NCI-H1417 treated with DMSO at 0.1 percent for 48 hours (cell line): ENCODE data around the gene PCDH15.

Experiments
- DNase-seq: peaks from one replicate; lab custom pipeline; 2025; lab: John Stamatoyannopoulos, UW

PCDH15 gene

DNA sequence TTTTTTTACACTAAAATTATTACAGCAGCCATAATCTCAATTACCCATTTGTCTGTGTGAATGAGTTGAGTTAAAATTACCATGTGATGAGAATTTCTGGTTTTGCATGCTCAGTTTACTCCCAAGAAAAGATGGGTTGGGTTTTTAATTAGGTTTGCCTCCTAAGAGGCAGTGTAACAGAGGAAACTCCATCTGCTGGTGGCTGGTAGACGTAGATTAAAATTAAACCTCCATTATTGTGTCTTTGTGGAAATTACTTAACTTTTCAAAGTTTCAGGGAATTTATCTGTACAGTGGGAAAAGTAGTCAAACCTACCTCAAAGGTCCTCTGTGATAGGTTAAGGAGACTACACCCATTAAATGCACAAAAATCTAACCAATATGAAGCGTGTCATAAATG, 954.2 kb downstream of the PCDH15 start:
- no peak for DNase-seq

DNA sequence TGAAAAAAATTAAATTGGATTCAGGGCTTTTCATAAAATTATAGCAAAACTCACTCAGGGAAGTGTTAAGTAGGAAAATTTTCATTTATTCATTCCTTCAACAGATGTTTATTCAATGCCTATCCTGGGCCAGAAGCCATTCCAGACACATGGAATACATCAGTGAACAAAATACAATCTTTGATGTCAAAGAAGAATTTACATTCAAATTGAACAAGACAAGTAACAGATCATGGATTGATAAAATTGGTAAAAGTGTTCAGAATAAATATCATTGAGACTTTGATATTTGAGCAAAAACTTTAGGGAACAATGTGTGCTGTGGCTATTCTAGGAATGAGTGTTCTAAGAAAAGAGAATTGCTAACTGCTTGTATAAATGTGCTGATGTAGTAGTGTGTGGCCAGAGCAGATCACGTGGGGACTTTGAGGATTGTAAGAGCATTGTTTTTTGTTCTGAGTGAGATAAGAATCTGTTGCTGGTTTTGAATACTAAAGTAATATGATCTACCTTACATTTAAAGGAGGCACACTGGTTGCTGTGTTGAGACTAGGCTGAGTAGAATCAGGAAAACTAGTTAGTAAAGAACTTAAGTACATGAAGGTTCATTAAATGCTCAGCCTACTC, 957.2 kb downstream of the PCDH15 start:
- DNase-seq = no peak

GRCh38 chr10:53841483-53842145, 959.4 kb downstream of the PCDH15 start:
- no peak for DNase-seq

DNA sequence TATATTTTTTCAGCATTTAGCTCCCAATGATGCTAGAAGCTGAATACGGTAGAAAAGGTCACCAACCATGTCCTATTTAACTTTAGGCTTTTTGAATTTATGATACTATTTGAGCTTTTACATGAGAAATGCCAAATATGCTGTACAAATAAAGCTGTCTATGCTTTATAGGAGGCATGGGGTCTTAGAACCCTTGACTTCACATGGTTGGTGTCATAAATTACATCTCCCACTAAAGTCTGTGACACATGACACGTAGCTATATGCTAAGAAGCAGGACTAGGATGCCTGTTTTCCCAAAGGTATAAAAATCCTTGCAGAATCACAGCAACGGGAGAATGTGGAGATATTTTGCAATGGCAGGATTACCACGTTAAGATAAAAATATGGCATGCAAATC, 960.4 kb downstream of the PCDH15 start:
- DNase-seq = no peak

- no peak for DNase-seq
These were observed 961.5 kb downstream of the PCDH15 start for GRCh38 chr10:53839440-53840039.

DNA sequence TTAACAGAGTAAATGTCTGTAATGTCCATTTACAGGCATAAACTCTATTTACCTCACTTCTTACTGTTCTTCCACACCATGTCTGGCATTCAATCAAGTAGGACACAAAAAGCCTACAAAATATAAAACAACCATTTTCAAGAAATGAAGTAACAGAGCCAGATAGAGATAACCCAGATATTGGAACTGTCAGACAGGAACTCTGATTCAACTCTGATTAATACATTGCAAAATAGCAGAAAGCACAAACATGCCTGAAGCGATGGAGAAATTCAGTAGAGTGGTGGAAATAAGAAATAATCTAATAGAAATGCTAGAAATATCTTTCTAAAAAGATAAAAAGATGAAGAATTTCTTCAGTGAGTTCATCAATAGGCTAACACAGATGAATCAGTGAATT, 964.4 kb downstream of the PCDH15 start:
- DNase-seq = no peak

DNA sequence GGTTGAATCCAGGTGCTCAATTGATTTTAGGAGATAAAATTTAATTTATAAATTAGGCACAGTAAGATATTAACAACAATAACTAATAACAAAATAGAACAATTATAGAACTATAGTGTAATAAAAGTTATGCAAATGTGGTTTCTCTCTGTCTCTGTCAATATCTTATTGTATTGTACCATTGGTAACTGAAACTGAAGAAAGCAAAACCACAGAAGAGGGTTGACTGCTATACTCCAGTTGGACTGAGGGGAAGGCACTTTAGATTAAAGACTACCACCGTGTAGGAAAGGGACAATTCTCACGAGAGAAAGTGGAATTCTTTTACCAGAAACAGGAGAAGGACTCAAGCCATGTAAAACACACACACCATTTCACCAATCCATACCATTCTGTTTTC, 967.1 kb downstream of the PCDH15 start:
- no peak for DNase-seq

DNA sequence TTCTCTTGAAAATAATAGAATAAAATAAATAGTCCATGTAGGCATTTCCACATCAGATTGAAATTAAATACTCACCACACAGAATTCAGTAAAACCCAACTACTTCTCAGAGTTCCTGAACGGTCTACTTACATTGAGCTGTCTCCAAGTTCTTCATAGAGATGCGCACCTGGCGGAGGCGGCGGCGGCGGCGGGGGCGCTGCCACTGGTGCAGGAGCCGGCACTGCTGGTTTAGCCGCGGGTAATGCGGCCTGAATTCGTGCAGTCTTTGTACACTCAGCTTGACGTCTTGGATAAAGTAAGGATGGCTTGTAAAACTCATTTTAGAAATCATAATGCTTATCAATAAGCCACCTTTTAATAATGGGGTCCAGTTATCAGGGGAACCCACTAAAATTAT, 973.8 kb downstream of the PCDH15 start:
- no peak for DNase-seq

DNA sequence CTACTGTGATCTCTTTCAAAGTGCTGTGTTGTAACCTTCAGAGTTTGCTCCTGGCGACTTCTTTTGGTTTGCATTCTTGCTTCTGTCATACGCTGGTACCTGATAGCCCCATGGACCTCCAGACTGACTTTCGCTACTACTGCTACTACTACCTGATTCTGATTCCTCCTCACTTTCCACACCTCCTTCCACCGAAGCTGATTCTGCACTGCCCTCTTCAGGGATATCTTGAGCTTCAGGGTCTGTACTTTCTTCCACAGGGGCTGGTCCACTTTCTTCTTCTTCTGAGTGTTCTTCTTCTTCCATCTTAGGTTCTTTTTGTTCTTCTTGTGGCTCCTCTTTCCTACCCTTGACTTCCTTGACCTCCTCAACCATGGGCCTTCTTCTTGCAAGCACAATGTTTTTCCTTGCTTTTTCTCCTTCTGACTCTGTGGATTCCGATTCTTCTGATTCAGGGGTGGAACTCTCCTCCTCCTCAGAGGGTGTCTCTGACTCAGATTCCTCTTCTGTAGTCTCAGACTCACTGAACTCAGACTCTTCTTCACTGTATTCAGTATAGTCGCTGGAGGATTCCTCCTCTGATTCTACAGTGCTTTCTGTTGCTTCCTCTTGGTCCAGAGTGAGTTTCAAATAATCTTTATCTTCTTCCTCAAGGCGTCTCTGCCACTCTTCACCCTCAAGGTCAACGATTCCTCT, 992.2 kb downstream of the PCDH15 start:
- no peak for DNase-seq

- no peak for DNase-seq
These were observed 1014.7 kb downstream of the PCDH15 start for GRCh38 chr10:53786236-53786900.

DNA sequence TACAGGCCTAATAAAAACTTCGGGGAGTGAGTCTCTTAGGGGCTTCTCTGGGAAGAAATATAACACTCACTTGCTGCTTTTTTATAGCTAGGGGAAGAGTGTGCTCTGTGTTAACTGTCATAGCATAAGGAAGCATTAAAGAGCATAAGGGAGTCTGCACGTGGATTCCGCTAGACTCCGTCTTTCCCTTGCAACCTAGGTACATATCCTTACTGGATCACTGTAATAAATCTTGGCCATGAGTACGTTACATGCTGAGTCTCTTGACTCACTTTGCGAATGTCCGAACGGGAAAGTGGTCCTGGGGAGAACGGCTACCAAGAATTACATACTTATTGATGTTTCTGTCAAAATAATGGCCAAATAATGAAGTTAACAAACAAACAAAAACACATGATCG, 1029.3 kb downstream of the PCDH15 start:
- no peak for DNase-seq

- DNase-seq = no peak
These were observed 1030.1 kb downstream of the PCDH15 start for GRCh38 chr10:53770903-53771302.

- DNase-seq = no peak
These were observed 1035.7 kb downstream of the PCDH15 start for GRCh38 chr10:53765311-53765710.

GRCh38 chr10:53754596-53755250, 1046.3 kb downstream of the PCDH15 start:
- no peak for DNase-seq
